ENCODE results near the gene ZC3H7B.
A peak's percentile ranks its signal among the peaks of the same experiment; 100 is the strongest.
"Not testable (repeated sequence)": the region's sequence is repeated elsewhere in the genome, so short reads cannot be mapped to it uniquely, and the experiment has no call there.

Gene ZC3H7B

DNA sequence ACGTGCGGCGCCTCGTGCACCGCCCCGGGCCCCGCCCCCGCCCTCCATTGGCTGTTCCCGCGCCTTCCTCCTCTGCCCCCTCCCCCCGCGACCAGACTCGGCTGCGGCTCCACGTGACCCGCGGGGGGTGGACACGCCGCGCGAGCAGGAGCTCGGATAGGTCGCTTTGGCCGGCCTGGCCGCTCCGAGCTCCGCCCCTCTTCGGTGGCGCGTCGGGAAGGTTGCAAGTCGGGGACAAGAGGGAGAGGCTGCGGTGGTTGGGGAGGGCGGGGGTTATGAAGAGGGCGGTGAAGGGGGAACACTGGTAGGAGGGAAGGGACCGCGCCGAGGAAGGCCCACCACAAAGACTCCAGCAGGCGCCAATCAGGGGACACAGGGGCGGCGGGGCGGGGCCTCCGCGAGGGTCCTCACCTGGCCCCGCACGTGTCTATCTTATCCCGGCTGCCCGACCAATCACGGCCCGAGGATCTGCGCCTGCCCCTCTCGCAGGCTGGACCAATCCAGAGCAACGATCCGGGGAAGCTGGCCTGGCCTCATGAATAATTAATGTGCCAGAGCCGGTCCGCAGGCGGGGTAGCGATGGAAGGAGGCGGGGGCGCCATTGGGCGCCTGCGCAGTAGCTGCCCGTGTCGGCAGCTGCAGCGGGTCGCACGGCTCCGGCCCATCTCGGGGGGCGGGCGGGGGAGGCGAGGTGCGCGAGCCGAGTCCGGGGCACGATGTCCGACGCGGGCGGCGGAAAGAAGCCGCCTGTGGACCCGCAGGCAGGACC, 80.2 kb downstream of the ZC3H7B start, which contains the start of gene TEF:
Gene TEF, plus strand, starts transcription at position 614 of the 769 bp plus-strand sequence. Its CDS starts 103 bp downstream, at position 717.
- DNase-seq (ENCODE audit: low read depth in 1 of 2, low spot score in 1 of 2) = peak; percentile 96

DNA sequence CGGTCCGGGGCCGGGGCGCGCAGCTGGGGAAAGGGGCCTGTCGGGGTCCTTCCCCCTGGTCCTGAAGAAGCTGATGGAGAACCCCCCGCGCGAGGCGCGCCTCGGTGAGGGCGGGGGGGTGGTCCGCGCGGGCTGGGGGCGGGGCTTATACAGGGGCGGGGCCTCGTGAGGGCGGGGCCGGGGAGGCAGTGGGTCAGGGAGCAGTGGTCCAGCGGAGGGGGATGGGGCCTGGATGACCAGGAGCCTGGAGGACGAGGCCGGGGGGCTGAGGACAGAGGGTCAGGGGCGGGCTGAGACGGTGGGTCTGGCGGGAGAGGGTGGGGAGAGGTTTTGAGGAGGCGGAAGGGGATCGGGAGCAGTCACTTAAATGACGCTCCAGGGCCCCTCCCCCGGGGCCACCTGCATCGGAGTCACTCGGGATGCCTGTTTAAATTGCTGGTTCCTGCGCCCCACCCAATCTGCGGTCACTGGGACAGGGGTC, 80.8 kb downstream of the ZC3H7B start:
- DNase-seq (ENCODE audit: low read depth in 1 of 2, low spot score in 1 of 2) = peak; percentile 33 to 46

DNA sequence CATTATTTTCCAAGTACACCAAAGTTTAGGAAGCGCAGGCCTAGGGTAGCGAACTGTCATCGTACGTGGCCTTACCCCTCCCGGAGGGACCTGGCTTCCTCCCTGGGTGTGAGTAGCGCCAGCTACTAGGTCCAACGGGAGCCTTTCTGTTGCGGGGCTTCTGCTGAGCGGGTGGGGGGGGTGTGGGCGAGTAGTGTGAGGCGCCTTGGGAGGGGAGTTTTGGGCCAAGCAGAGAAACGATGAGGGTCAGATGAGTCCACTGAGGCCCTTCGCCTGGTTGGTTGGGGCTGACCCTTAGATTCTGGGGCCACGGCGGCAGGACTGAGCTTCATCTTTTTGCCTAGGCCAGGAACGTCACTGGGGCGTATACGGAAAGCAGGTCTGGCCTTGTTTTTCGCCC, 81.3 kb downstream of the ZC3H7B start:
- DNase-seq (ENCODE audit: low read depth in 1 of 2, low spot score in 1 of 2) = no peak

DNA sequence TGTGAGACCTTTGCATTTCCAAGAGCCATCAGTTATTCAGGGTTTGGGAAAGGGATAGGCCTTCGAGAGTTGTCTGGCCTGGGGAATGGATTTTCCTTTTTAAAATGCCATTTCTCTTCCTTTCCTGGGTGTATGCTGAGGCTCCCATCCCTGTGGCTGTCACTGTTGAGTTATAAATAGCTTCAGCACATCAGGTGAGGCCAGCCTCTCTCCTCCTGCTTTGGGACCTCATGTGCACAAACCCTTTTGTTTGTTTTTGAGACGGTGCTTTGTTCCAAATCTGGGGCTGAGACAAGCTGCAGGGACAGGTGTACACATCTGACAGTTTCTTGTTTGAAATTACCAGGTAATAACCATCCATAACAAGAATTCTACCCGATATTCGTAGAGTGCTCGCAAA, 81.8 kb downstream of the ZC3H7B start:
- DNase-seq (ENCODE audit: low read depth in 1 of 2, low spot score in 1 of 2) = no peak

DNA sequence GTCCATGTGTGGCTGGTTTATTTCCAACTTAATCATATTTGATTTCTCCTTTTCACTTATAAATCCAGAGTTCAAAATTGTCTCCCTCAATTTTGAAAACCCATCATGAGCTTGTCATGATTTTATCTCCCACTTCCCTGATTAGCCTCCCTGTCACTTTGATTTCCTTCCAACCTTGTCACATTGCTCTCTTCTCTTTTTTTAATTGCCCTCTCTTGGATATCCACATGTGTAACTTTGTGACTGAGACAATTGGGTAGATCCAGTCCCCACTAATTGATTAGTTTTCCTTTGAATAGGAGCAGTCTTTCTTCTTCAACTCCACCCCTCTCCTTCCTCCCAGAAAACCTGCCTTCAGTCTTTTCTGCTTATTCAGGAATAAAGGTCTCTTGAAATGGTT, 82.8 kb downstream of the ZC3H7B start:
- DNase-seq (ENCODE audit: low read depth in 1 of 2, low spot score in 1 of 2) = no peak

DNA sequence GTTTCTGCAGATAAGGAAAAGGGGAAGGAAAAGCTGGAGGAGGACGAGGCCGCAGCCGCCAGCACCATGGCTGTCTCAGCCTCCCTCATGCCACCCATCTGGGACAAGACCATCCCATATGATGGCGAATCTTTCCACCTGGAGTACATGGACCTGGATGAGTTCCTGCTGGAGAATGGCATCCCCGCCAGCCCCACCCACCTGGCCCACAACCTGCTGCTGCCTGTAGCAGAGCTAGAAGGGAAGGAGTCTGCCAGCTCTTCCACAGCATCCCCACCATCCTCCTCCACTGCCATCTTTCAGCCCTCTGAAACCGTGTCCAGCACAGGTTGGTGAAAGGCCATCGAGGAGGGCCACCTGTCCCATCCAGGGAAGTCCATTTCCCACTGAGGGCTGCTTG, 86.0 kb downstream of the ZC3H7B start:
- DNase-seq (ENCODE audit: low read depth in 1 of 2, low spot score in 1 of 2) = no peak

DNA sequence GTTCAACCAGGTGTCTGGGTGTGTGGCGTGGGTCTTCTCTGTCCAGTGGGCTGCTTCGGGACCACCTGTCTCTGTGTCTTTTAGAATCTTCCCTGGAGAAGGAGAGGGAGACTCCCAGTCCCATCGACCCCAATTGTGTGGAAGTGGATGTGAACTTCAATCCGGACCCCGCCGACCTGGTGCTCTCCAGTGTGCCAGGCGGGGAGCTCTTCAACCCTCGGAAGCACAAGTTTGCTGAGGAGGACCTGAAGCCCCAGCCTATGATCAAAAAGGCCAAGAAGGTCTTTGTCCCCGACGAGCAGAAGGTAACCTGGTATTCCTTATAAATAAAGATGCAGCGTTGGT, 92.7 kb downstream of the ZC3H7B start:
- DNase-seq (ENCODE audit: low read depth in 1 of 2, low spot score in 1 of 2) = no peak

DNA sequence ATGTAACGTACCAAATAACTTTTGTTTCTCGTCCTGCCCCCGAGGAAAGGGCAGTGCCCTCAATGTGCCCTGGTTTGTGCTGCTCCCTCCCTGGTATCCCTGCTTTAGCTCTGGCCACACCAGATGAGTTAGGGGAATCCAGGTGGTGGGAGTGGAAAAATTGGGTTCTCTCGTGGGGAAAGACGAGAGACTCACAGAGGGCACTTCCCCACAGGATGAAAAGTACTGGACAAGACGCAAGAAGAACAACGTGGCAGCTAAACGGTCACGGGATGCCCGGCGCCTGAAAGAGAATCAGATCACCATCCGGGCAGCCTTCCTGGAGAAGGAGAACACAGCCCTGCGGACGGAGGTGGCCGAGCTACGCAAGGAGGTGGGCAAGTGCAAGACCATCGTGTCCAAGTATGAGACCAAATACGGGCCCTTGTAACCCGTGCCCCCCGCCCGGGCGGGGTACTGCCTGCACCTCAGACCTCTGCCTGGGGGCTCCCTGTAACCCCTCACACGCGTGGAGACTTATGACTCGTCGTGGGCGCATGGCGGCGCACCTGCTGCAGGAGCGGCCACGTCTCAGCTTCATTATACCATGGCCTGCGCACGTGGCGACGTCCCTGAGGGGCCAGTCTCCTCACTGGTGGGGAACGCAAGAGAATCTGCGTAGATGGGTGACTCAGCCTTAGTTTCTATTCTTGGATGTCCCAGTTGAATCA, 94.4 kb downstream of the ZC3H7B start:
- DNase-seq (ENCODE audit: low read depth in 1 of 2, low spot score in 1 of 2) = no peak

DNA sequence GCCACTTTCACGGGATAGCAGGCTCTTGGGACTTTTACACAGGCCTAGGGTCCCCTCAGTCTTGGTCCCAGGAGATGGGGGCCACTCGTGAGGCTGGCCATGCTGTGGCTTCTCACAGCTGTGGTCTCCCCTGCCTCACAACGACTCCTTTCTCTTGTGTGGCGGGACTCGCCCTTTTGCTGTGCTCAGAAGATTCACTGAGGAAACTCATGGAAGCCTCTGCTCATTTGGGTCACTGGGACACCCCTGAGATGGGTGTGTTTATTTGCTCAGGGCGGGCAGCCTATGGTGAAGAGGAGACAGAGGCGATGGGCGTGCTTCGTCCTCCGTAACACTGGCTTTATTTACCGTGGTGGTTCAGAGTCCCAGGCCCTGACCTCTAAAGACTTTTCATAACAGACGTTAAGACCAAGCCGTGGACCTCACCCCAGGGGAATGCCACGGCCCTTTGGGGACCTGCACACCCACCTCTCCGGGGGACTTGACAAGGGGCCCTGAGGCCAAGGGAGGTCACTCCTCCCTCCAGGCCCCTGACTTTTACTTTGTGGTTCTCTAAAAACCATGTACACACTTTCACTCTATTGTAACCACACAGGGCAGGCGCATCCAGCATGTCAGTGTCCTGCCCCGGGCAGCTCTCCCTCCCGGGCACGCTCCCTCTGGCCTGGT, 96.0 kb downstream of the ZC3H7B start:
- DNase-seq (ENCODE audit: low read depth in 1 of 2, low spot score in 1 of 2) = no peak

DNA sequence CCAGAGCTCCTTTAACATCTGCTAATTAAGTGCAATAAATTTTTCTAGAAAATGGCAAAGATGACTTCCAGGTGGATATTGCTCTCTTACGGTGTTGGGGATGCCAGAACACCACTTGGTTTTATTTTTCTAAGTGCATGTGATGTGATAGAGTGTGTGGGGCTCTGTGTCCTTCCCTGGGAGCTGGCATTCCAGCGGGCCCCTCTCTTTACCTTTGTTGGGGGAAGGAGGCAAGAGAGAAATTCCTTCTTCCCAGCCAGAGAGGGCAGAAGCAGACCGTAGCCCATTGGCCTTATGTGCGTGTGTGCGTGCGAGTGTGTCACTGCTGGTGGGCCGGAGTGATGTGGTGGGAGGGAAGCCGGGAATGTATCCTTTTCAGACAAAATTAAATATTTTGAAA, 97.6 kb downstream of the ZC3H7B start:
- no peak for DNase-seq (ENCODE audit: low read depth in 1 of 2, low spot score in 1 of 2)

DNA sequence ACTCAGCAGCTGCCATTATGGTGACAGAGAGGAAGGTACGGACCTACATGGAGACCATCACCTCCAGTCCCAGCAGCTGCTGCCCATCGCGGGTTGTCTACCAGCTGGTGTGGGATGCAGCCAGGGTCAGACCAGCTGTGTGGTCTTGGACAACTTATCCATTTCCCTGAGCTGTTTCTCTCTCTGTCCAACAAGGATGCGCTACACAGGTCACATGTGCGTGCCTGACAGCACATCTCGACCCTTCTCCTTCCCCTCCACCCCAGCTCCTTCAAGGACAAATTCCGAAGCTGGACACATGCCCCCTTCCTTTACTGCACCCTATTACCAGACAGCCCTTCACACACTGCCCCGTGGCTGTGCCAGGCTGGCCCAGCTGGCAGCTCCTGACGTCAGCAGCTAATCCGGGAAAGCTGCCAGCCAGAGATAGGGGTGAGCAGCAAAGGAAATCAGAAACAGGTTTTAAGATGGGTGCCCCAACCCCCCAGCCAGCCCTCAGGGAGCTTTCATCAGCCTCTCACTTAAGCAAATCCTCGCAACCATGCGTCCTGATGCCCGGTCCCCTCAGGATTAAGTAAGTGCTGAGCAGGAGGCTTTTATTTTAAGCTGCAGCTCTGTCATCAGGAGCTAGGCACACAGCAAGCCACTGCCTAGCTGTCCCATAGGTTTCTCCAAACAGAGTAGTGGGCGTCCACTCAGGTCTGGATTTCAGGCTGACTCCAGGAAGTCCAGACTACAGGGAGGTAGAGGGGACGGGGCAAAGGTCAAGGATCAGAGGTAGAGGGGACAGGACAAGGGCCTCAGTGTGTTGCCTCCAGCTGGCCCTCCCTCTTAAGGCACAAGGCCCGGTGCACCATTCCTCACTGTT, 100.7 kb downstream of the ZC3H7B start:
- DNase-seq (ENCODE audit: low read depth in 1 of 2, low spot score in 1 of 2) = no peak

DNA sequence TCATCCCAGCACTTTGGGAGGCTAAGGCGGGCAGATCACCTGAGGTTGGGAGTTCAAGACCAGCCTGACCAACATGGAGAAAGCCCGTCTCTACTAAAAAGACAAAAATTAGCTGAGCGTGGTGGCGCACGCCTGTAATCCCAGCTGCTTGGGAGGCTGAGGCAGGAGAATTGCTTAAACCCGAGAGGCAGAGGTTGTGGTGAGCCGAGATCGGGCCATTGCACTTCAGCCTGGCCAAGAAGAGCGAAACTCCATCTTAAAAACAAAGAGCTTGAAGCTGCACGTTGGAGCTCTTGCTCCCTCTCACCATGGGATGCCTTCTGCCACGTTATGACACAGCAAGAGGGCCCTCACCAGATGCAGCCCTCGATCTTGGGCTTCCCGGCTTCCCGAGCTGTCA, 101.5 kb downstream of the ZC3H7B start:
- DNase-seq (ENCODE audit: low read depth in 1 of 2, low spot score in 1 of 2) = not testable (repeated sequence)

DNA sequence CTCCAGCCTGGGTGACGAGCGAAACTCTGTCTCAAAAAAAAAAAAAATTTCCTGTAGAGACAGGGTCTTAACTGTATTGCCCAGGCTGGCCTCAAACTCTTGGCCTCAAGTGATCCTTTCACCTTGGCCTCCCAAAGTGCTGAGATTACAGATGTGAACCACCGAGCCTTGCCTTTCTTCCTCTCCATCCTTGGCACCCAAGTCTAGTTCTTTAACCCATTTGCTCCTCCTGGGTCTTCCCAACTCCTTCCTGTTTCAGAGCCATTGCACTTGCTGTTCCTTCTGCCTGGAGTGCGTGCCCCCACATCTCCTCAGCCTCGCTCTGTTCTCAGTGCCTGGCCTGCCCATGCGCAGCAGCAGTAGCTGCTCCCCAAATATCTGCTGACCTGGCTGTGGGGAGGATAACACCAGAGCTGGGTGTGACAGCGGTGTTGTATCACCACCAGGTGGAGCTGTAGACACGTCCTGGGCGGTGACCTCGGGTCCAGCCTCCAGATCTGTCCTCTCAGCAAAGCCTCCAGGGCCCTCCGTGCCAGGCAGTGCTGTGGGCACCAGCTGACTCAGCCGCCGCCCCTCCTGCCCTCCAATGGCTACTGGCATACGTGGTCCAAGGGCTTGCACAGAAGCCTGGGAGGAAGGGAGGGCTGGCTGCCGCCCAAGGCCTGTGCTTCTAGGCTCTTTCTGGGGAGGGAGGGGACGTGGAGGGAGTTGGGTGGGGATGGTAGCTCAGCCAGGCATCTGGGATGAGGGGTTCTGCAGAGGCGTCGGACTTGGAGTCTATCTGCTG, 102.4 kb downstream of the ZC3H7B start:
- peak; percentile 61 to 62 for DNase-seq (ENCODE audit: low read depth in 1 of 2, low spot score in 1 of 2)

DNA sequence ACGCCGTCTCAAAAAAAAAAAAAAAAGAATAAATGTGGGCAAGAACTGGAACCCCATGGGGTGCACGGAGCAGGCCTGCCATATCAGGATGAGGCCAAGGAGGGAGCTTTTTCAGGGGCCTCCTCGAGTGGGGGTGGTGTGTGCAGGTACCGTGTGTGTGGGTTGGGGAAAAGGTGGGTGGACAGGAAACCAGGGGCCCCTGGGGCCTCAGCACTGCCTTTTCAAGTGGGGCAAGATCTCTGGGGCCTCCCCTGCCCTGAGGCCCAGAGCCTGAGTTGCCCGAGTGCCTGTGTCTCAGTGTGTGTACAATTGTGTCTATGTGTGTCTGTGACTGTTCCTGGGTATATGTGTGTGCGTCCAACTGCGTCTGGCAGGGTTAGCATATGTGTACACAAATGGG, 104.3 kb downstream of the ZC3H7B start:
- peak in 1 of 2 donors; percentile 24 for DNase-seq (ENCODE audit: low read depth in 1 of 2, low spot score in 1 of 2)

DNA sequence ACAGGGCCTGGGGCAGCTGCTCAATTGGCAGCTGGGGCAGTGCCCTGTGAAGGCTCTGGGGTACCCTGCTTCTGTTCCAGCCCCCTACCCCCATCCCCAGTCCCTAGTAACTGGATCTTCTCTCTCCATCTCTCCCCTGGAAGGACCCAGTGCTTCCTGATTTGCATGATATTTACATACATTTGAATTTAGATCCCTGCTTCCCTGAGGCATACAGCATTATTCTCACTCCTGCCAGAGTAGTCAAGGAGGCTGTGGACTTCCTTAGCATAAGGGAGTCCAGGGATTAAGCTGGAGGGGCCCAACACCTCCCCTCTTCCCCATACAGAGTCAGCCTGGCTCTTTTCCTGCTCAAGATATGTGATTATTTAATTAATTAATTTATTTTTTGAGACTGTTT, 105.1 kb downstream of the ZC3H7B start:
- DNase-seq (ENCODE audit: low read depth in 1 of 2, low spot score in 1 of 2) = no peak

DNA sequence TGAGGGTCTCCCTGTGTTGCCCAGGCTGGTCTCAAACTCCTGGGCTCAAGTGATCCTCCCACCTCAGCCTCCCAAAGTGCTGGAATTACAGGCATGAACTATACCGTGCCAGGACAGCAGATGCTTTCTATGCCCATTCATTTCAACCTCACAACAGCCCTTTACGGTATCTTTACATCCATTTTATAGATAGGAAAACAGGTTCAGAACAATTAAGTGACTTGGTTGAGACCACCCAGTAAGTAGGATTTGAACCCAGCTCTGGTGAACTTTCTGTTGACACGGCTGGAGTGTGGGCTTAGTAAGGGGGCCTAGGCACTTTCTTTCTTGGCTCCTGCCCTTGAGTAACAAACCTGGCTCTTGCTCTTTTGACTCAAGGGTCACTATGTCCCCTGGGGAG, 106.1 kb downstream of the ZC3H7B start:
- no peak for DNase-seq (ENCODE audit: low read depth in 1 of 2, low spot score in 1 of 2)

DNA sequence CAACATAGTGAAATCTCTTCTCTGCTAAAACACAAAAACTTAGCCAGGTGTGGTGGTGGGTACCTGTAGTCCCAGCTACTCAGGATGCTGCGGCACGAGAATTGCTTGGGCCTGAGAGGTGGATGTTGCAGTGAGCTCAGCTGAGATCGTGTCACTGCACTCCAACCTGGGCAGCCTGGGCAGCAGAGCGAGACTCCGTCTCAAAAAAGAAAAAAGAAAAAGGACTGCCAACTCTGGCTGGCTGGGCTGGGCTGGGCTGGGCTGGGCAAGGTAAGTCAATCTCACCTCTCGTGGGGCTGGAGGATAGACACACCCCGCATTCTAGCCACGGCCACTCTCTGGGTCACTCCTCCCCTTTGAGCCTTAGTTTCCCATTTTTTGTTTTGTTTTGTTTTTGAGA, 107.3 kb downstream of the ZC3H7B start:
- DNase-seq (ENCODE audit: low read depth in 1 of 2, low spot score in 1 of 2) = no peak
